ENCODE results near the gene EARS2. TPM values are rescaled to one million over a fixed set of nuclear protein-coding genes. Genes with fewer than 3 reads are reported as not detected.

The EARS2 gene
- total and polyA plus RNA-seq, 2 donors (not counting 1 experiment from before 2014, with no cell fraction given) = 27.3 to 40.3 TPM

DNA sequence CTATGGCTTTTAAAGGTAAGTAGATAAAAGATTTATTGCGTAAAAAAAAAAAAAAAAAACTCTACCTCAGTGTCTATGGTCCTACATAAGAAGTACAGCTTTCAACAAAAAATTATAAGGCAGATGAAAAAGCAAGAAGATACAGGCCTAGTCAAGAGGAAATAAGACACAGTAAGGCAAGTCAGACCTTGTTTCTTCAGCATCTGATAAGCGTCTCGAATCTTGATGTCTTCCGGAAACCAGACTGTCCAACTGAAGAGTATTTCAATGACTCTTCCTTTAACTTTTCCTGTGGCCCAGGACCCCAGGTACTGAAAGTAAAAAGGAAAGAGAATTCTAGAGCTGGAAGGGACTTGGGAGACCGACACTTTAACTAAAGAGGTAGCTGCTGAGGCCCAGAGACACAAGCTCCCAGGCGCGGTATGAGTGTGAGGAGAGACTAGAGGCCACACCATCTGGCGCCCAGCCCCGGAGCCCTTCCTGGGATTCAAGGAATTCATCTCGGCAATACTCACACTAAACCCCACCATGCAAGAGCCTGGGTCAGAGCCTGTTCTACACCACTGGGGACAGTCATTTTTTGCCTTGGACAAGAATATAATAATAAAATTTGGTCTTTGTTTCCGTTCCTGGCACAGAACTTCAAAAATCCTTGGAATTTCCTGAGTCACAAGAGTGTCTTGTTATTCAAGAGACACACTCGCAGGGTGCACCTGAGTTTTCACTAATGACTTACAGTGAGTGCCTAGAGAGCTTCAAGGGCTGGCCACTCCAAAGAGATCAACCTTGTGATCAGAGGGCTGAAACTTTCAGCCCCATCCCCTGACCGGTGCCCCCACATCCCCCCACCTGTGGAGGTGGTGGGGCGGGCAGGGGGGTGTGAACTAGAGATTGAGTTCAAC is 65.4 kb downstream of the EARS2 start:
- H3K4me2 ChIP-seq (ENCODE audit: extremely low read depth, insufficient read depth, low read length) = no peak overlapping the region

DNA sequence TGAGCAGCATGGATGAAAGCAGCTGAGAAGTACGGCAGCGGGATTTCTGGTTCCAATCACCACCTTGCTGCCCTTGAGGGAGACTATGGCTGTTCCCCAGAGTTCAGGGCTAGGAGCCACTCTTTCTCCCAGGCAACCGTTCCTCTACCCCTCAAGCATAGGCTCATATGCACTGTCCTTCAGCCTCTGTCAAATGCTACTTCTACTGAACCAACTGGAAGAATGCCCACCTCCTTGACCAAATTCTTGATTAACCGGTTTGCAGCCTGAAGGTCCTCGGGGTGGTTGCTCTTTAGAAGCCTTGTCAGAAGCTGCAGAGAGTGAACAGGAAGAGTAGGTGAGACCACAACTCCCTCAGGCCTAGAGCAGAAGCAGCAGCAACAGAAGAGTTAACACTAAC is 70.7 kb downstream of the EARS2 start:
- Histone ChIP-seq H4K20me1 (ENCODE audit: control insufficient read depth, extremely low read depth, insufficient read depth, low read length) (no peaks in the 10 kb centered on the region), H3K79me2 (ENCODE audit: control insufficient read depth, insufficient read depth, low read length) (no peaks in the 10 kb centered on the region), H2AFZ (ENCODE audit: low read length) (no peak overlapping the region), H3K4me3 (replicated peaks in 1 of 4; ENCODE audit: control extremely low read depth in 1 of 4, insufficient read depth in 1 of 4, low read depth in 3 of 4, low read length in 4 of 4) (no peak overlapping the region), H3K27me3 (ENCODE audit: control insufficient read depth, insufficient read depth, low read length) (no peaks in the 10 kb centered on the region), H3K4me2 (ENCODE audit: extremely low read depth, insufficient read depth, low read length) (no peak overlapping the region), H3K9ac (ENCODE audit: insufficient read depth, low read length) (no peak overlapping the region), H3K36me3 (ENCODE audit: control insufficient read depth, insufficient read depth, low read length) (peaks cover 25% of the 10 kb centered on the region), H3K9me3 (ENCODE audit: control insufficient read depth, insufficient read depth, low read depth, low read length) (no peaks in the 10 kb centered on the region), H3K27ac (ENCODE audit: insufficient read depth, low read length) (no peak overlapping the region), H3K4me1 (ENCODE audit: control insufficient read depth, extremely low read depth, insufficient read depth, low read length) (no peaks in the 10 kb centered on the region)
- no peak for DNase-seq (ENCODE audit: low read depth in 2 of 2)
- TF ChIP-seq CTCF (conservative IDR thresholded peaks at IDR 0.05 in 1 of 2, IDR thresholded peaks at IDR 0.05 in 1 of 2; ENCODE audit: low read depth in 1 of 2, low read length in 2 of 2) (no peak), EZH2 (IDR thresholded peaks at IDR 0.05; ENCODE audit: low read length, missing control alignments) (no peak)

More for the DNA sequence above, 65.4 kb downstream of the EARS2 start:
- Histone ChIP-seq H2AFZ (ENCODE audit: low read length) (no peak overlapping the region), H3K79me2 (ENCODE audit: control insufficient read depth, insufficient read depth, low read length) (no peaks in the 10 kb centered on the region), H3K4me3 (replicated peaks in 1 of 4; ENCODE audit: control extremely low read depth in 1 of 4, insufficient read depth in 1 of 4, low read depth in 3 of 4, low read length in 4 of 4) (no peak overlapping the region), H3K27ac (ENCODE audit: insufficient read depth, low read length) (no peak overlapping the region), H4K20me1 (ENCODE audit: control insufficient read depth, extremely low read depth, insufficient read depth, low read length) (no peaks in the 10 kb centered on the region), H3K36me3 (ENCODE audit: control insufficient read depth, insufficient read depth, low read length) (peaks cover 21% of the 10 kb centered on the region), H3K27me3 (ENCODE audit: control insufficient read depth, insufficient read depth, low read length) (no peaks in the 10 kb centered on the region), H3K4me1 (ENCODE audit: control insufficient read depth, extremely low read depth, insufficient read depth, low read length) (no peaks in the 10 kb centered on the region), H3K9me3 (ENCODE audit: control insufficient read depth, insufficient read depth, low read depth, low read length) (no peaks in the 10 kb centered on the region), H3K9ac (ENCODE audit: insufficient read depth, low read length) (no peak overlapping the region)
- DNase-seq (ENCODE audit: low read depth in 2 of 2) = peak in 1 of 2 donors; percentile 64
- TF ChIP-seq CTCF (conservative IDR thresholded peaks at IDR 0.05 in 1 of 2, IDR thresholded peaks at IDR 0.05 in 1 of 2; ENCODE audit: low read depth in 1 of 2, low read length in 2 of 2) (no peak), EZH2 (IDR thresholded peaks at IDR 0.05; ENCODE audit: low read length, missing control alignments) (no peak)

DNA sequence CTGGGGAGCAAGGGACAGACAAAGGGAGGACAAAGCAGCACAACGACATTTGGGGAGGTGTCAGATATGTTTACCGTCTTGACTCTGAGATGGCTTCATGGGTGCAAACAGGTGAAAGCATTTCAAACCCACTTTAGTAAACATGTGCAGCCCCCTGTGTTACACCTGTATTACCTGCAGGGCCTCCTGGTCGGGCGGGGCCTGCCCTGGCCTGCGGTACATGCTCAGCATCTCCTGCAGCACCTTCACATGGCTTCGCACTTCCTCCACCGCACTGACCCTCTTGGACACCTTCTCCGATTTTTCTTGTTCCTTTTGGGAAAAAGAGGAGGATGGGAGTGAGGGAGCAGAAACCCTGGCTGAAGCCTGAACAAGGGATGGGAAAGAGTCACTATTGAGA is 71.3 kb downstream of the EARS2 start:
- no peak overlapping the region for H3K4me2 ChIP-seq (ENCODE audit: extremely low read depth, insufficient read depth, low read length)
- no peak for DNase-seq (ENCODE audit: low read depth in 2 of 2)
- H2AFZ ChIP-seq (ENCODE audit: low read length) = no peak overlapping the region
- H4K20me1 ChIP-seq (ENCODE audit: control insufficient read depth, extremely low read depth, insufficient read depth, low read length) = no peaks in the 10 kb centered on the region
- H3K27me3 ChIP-seq (ENCODE audit: control insufficient read depth, insufficient read depth, low read length) = no peaks in the 10 kb centered on the region
- no peaks in the 10 kb centered on the region for H3K79me2 ChIP-seq (ENCODE audit: control insufficient read depth, insufficient read depth, low read length)
- H3K4me1 ChIP-seq (ENCODE audit: control insufficient read depth, extremely low read depth, insufficient read depth, low read length) = no peaks in the 10 kb centered on the region
- no peaks in the 10 kb centered on the region for H3K9me3 ChIP-seq (ENCODE audit: control insufficient read depth, insufficient read depth, low read depth, low read length)
- no peak overlapping the region for H3K4me3 ChIP-seq (replicated peaks in 1 of 4; ENCODE audit: control extremely low read depth in 1 of 4, insufficient read depth in 1 of 4, low read depth in 3 of 4, low read length in 4 of 4)
- H3K36me3 ChIP-seq (ENCODE audit: control insufficient read depth, insufficient read depth, low read length) = peaks cover 27% of the 10 kb centered on the region
- no peak for TF ChIP-seq CTCF (conservative IDR thresholded peaks at IDR 0.05 in 1 of 2, IDR thresholded peaks at IDR 0.05 in 1 of 2; ENCODE audit: low read depth in 1 of 2, low read length in 2 of 2)
- no peak for TF ChIP-seq EZH2 (IDR thresholded peaks at IDR 0.05; ENCODE audit: low read length, missing control alignments)
- H3K9ac ChIP-seq (ENCODE audit: insufficient read depth, low read length) = no peak overlapping the region
- H3K27ac ChIP-seq (ENCODE audit: insufficient read depth, low read length) = no peak overlapping the region

Data from fibroblast of lung (primary cell).